GM12878 (cell line): ENCODE measurements around the gene KIRREL2. TPM values are rescaled to one million over a fixed set of nuclear protein-coding genes. Genes with fewer than 3 reads are reported as not detected.

Source experiments
- ATAC-seq: fragments of 200-7000 bp; cut with Tn5 transposase; 3 replicates; pipeline ENCODE4 v1.9.1; 2020; ENCODE audit warnings: mild to moderate bottlenecking, moderate library complexity
- BruUV-seq: library from RNA; stranded (reverse); fragments of 400-500 nt; replicated peaks from 2 replicates; lab custom pipeline; 2021; lab: Mats Ljungman, UMichigan
- CTCF ChIA-PET: fragments of 300-600 bp; sonication (Branson Sonifier 250); formaldehyde crosslinking; extraction: SDS; loops from one replicate; lab custom pipeline; 2021; ENCODE audit warnings: inconsistent platforms; lab: Yijun Ruan, JAX
- POLR2A ChIA-PET: fragments of 350-600 bp; formaldehyde crosslinking; extraction: SDS; loops from one replicate; lab custom pipeline; 2021; ENCODE audit warnings: inconsistent platforms; lab: Charles Lee
- RAD21 ChIA-PET: fragments of 300-600 bp; sonication (Branson Sonifier 250); formaldehyde crosslinking; loops from one replicate; lab custom pipeline; 2023; ENCODE audit warnings: antibody characterized with exemption; ENCODE audit not compliant: unreplicated experiment; lab: Charles Lee
- SMC1A ChIA-PET: fragments of 300-600 bp; sonication (Branson Sonifier 250); formaldehyde crosslinking; loops from one replicate; lab custom pipeline; 2023; ENCODE audit not compliant: unreplicated experiment, uncharacterized antibody; lab: Charles Lee
- DNase-seq: peaks from one replicate; pipeline ENCODE4 v3.0.0-alpha.2; 2011; ENCODE audit warnings: low read depth, low spot score
- FAIRE-seq: peaks from 3 replicates; lab custom pipeline; 2011; peaks lifted over from hg19 to GRCh38; lab: Jason Lieb, UNC
- H2AFZ ChIP-seq: 2 replicates; pipeline ENCODE4 v1.6.0; 2011; ENCODE audit warnings: low read depth, low read length, control low read depth; ENCODE audit not compliant: control insufficient read depth
- H3K27ac ChIP-seq: 2 replicates; pipeline ENCODE4 v1.5.1; 2011; ENCODE audit warnings: control low read depth; ENCODE audit not compliant: control insufficient read depth, insufficient read depth
- H3K27me3 ChIP-seq, 2 experiments: replicated peaks in 1 of 2; 2 replicates each; pipeline versions ENCODE4 v1.6.0 to v1.6.1; 2011; ENCODE audit warnings: low read length in 1 of 2; ENCODE audit not compliant: control insufficient read depth in 2 of 2, insufficient read depth in 2 of 2
- H3K36me3 ChIP-seq, 2 experiments: 2 replicates each; pipeline ENCODE4 v1.5.1; 2011; ENCODE audit warnings: low read length in 1 of 2; ENCODE audit not compliant: control insufficient read depth in 2 of 2, insufficient read depth in 2 of 2
- H3K4me1 ChIP-seq: 2 replicates; pipeline ENCODE4 v1.6.1; 2011; ENCODE audit warnings: mild to moderate bottlenecking, low read length, moderate library complexity, mixed read lengths; ENCODE audit not compliant: control insufficient read depth, insufficient read depth
- H3K4me2 ChIP-seq: 2 replicates; pipeline ENCODE4 v1.6.0; 2011; ENCODE audit warnings: control low read depth; ENCODE audit not compliant: control insufficient read depth, insufficient read depth
- H3K4me3 ChIP-seq: fragments of 200-600 bp; sonication (generic); 2 replicates; pipeline ENCODE4 v1.5.1; 2016
- H3K79me2 ChIP-seq: 2 replicates; pipeline ENCODE4 v1.6.0; 2011; ENCODE audit warnings: low read length; ENCODE audit not compliant: control insufficient read depth, insufficient read depth
- H3K9ac ChIP-seq: 2 replicates; pipeline ENCODE4 v1.8.0; 2011; ENCODE audit warnings: low read length, control low read depth, mixed read lengths; ENCODE audit not compliant: control insufficient read depth, insufficient read depth
- H3K9me3 ChIP-seq: replicated peaks from 3 replicates; pipeline ENCODE4 v1.5.1; 2011; ENCODE audit warnings: mild to moderate bottlenecking, low read length; ENCODE audit not compliant: control insufficient read depth, insufficient read depth
- H4K20me1 ChIP-seq: 2 replicates; pipeline ENCODE4 v1.6.0; 2011; ENCODE audit not compliant: control insufficient read depth, insufficient read depth
- CBX5 ChIP-seq: sonication (generic); IDR thresholded peaks from 2 replicates; pipeline ENCODE4 v1.6.1; 2016; ENCODE audit warnings: low read depth, moderate library complexity, mild to moderate bottlenecking, inconsistent platforms
- CEBPZ ChIP-seq: fragments of 150-350 bp; IDR thresholded peaks from 2 replicates; pipeline ENCODE4 v1.6.1; 2016; ENCODE audit warnings: low read depth, low read length
- CHD2 ChIP-seq: IDR thresholded peaks from 2 replicates; pipeline ENCODE4 v1.6.1; 2011; ENCODE audit warnings: low read depth, low read length, improper control_type of control experiment, borderline replicate concordance
- ESRRA ChIP-seq: IDR thresholded peaks from 2 replicates; pipeline ENCODE4 v1.6.1; 2012; ENCODE audit warnings: mild to moderate bottlenecking, low read length, improper control_type of control experiment
- HDAC6 ChIP-seq: fragments of 200-600 bp; sonication (generic); IDR thresholded peaks from one replicate; pipeline ENCODE4 v1.8.0; 2017; ENCODE audit warnings: antibody characterized with exemption; ENCODE audit not compliant: unreplicated experiment
- MAX ChIP-seq: IDR thresholded peaks from 2 replicates; pipeline ENCODE4 v1.6.1; 2012; ENCODE audit warnings: low read depth, low read length, improper control_type of control experiment
- MYB ChIP-seq: fragments of 150-350 bp; IDR thresholded peaks from 2 replicates; pipeline ENCODE4 v1.6.1; 2014; ENCODE audit warnings: mild to moderate bottlenecking, low read depth, low read length, borderline replicate concordance
- NFYB ChIP-seq: IDR thresholded peaks from 2 replicates; pipeline ENCODE4 v1.6.1; 2011; ENCODE audit warnings: low read depth, mild to moderate bottlenecking, low read length, improper control_type of control experiment, moderate library complexity; ENCODE audit not compliant: insufficient read depth
- SREBF2 ChIP-seq: IDR thresholded peaks from 2 replicates; pipeline ENCODE4 v1.6.1; 2012; ENCODE audit warnings: mild to moderate bottlenecking, low read length
- USF1 ChIP-seq: IDR thresholded peaks from 2 replicates; pipeline ENCODE4 v1.6.1; 2011; ENCODE audit warnings: borderline replicate concordance, low read depth, mild to moderate bottlenecking, moderate library complexity, mixed read lengths, low read length; ENCODE audit not compliant: insufficient read depth; ENCODE audit errors: extremely low read length
- USF2 ChIP-seq: IDR thresholded peaks from 2 replicates; pipeline ENCODE4 v1.6.1; 2011; ENCODE audit warnings: low read depth, low read length, improper control_type of control experiment, borderline replicate concordance
- ZZZ3 ChIP-seq: IDR thresholded peaks from 2 replicates; pipeline ENCODE4 v1.6.1; 2011; ENCODE audit warnings: low read depth; ENCODE audit not compliant: control insufficient read depth, insufficient read length
- WGBS: methylation state at CpG from one replicate; pipeline ENCODE4 v1.1.6; 2016; ENCODE audit warnings: low lambda C conversion rate; ENCODE audit not compliant: insufficient replicate concordance, insufficient coverage; ENCODE audit errors: missing lambda C conversion rate; 5-methylcytosine and 5-hydroxymethylcytosine counted together
- in situ Hi-C: fragments of 300-500 bp; cut with MboI; formaldehyde crosslinking; loops from 9 replicates; pipeline ENCODE4 v1.14.3; 2018; ENCODE audit warnings: mixed read lengths
- intact Hi-C: fragments of 100-400 bp; cut with micrococcal nuclease; formaldehyde crosslinking; loops from one replicate; pipeline ENCODE4 v1.14.2; 2022; ENCODE audit not compliant: unreplicated experiment
- polyA plus RNA-seq, 11 experiments: library from polyadenylated mRNA; depleted of rRNA in 4 of 11; unstranded in 6 of 11; stranded (reverse) in 5 of 11; fragments of >200 nt; fragmentation: Nextera tagmentation in 4 of 11; fragmentation: Illumina TruSeq in 1 of 11; extraction: Ambion mirVana in 4 of 11; extraction: Trizol in 1 of 11; gene quantifications; 1 replicate in 1 of 11; 2 replicates in 10 of 11; pipeline versions ENCODE4 v1.2.1 to v1.2.3, GENCODE V29; 2011 to 2016; ENCODE audit warnings: inconsistent platforms in 2 of 11, missing spikeins in 2 of 11, low read depth in 1 of 11
- total RNA-seq, 4 experiments: library from RNA; depleted of rRNA in 3 of 4; stranded (reverse); fragments of >200 nt in 3 of 4; fragmentation: Illumina TruSeq in 1 of 4; extraction: Trizol in 1 of 4; gene quantifications; 2 replicates each; pipeline versions ENCODE4 v1.2.1 to v1.2.3, GENCODE V29; 2013 to 2021

KIRREL2 gene
- total and polyA plus RNA-seq, 10 of the 15 experiments (the other 5 are each of a cell fraction or from before 2014, with no cell fraction given) = 0.03 to 0.06 TPM; not detected in 8

GRCh38 chr19:35862528-35862927 is 5.8 kb downstream of the KIRREL2 start:
- intact Hi-C loops = no loop called here
- POLR2A ChIA-PET = no interaction called here
- Histone ChIP-seq H3K4me1 (no peaks in the 10 kb centered on the region), H3K27ac (no peak overlapping the region), H3K4me3 (no peak overlapping the region), H3K36me3 (no peaks in the 10 kb centered on the region), H3K9me3 (no peaks in the 10 kb centered on the region), H3K27me3 (peaks cover 3 to 6% of the 10 kb centered on the region in 2 experiments; a peak in 3 of 4 replicates), H3K4me2 (no peak overlapping the region), H3K79me2 (no peaks in the 10 kb centered on the region), H4K20me1 (no peaks in the 10 kb centered on the region), H3K9ac (no peak overlapping the region), H2AFZ (no peak overlapping the region)
- DNase-seq (no peak), FAIRE-seq (no peak), ATAC-seq (no peak)
- CTCF ChIA-PET = no interaction called here
- in situ Hi-C loops = no loop called here
- BruUV-seq = no TSS peak
- 54% methylated on average over 13 of the region's 14 CpGs for WGBS
- peak; percentile 53; the same call in 1 of the 2 replicates for TF ChIP-seq NFYB
- TF ChIP-seq SREBF2 = no peak
- SMC1A ChIA-PET = no interaction called here
- RAD21 ChIA-PET = no interaction called here

GRCh38 chr19:35863018-35863417 is 6.3 kb downstream of the KIRREL2 start:
- no TSS peak for BruUV-seq
- ChIA-PET CTCF (no interaction called here), SMC1A (no interaction called here), RAD21 (interaction anchor here (0.6 kb wide), 1 partner anchor 967 kb away, joined by 4 read pairs; no protein-coding TSS in a partner anchor), POLR2A (no interaction called here)
- no peaks in the 10 kb centered on the region for H3K79me2 ChIP-seq
- H3K4me2 ChIP-seq = no peak overlapping the region
- H3K27ac ChIP-seq = no peak overlapping the region
- in situ Hi-C loops = no loop called here
- 51% methylated on average over 5 of the region's 5 CpGs for whole genome bisulfite sequencing
- FAIRE-seq (no peak), DNase-seq (no peak), ATAC-seq (no peak)
- no peak overlapping the region for H3K4me3 ChIP-seq
- H3K9me3 ChIP-seq = no peaks in the 10 kb centered on the region
- H3K27me3 ChIP-seq = peaks cover 6 to 7% of the 10 kb centered on the region in 2 experiments; a peak in 3 of 4 replicates
- no peaks in the 10 kb centered on the region for H4K20me1 ChIP-seq
- intact Hi-C loops = no loop called here
- H2AFZ ChIP-seq = no peak overlapping the region
- no peak overlapping the region for H3K9ac ChIP-seq
- no peaks in the 10 kb centered on the region for H3K36me3 ChIP-seq
- no peaks in the 10 kb centered on the region for H3K4me1 ChIP-seq
- TF ChIP-seq CHD2 = no peak
- TF ChIP-seq SREBF2 = no peak
- no peak for TF ChIP-seq HDAC6
- no peak for TF ChIP-seq CEBPZ
- no peak for TF ChIP-seq USF1
- TF ChIP-seq USF2 = no peak
- TF ChIP-seq ESRRA = no peak
- no peak for TF ChIP-seq CBX5
- TF ChIP-seq ZZZ3 = no peak
- no peak for TF ChIP-seq MAX
- no peak for TF ChIP-seq MYB
